Measurements from ENCODE around the gene HERC6.

DNA sequence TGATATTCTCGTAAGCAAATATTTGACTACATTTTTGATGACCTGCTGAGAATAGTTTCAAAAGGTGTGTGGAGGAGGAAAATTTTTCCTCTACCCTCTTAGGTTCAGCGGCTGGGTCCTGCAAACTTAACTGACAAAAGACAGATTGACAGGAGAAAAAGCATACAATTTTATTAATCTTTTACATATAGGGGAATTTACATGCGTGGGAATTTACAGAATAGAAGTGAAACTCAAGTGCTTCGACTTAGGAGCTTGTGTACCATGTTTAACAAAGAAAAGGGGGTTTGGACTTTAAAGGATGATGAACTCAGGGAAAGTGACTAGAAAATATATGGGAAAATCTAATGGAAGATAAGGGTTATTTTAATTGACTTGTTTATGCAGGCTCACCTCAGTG, 2.5 kb downstream of the HERC6 start:
- TF ChIP-seq YY1 (IDR thresholded peaks at IDR 0.05; ENCODE audit: low read depth), result no peak
- TF ChIP-seq, protein P1, sequence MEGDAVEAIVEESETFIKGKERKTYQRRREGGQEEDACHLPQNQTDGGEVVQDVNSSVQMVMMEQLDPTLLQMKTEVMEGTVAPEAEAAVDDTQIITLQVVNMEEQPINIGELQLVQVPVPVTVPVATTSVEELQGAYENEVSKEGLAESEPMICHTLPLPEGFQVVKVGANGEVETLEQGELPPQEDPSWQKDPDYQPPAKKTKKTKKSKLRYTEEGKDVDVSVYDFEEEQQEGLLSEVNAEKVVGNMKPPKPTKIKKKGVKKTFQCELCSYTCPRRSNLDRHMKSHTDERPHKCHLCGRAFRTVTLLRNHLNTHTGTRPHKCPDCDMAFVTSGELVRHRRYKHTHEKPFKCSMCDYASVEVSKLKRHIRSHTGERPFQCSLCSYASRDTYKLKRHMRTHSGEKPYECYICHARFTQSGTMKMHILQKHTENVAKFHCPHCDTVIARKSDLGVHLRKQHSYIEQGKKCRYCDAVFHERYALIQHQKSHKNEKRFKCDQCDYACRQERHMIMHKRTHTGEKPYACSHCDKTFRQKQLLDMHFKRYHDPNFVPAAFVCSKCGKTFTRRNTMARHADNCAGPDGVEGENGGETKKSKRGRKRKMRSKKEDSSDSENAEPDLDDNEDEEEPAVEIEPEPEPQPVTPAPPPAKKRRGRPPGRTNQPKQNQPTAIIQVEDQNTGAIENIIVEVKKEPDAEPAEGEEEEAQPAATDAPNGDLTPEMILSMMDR (IDR thresholded peaks at IDR 0.05), result no peak
- TF ChIP-seq, protein P2, sequence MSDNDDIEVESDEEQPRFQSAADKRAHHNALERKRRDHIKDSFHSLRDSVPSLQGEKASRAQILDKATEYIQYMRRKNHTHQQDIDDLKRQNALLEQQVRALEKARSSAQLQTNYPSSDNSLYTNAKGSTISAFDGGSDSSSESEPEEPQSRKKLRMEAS (IDR thresholded peaks at IDR 0.05; ENCODE audit: low read depth), result no peak
- no peak for TF ChIP-seq JUND (IDR thresholded peaks at IDR 0.05)
- TF ChIP-seq POLR2AphosphoS5 (IDR thresholded peaks at IDR 0.05; ENCODE audit: low read depth, low read length), result no peak
